Measurements from ENCODE around the gene GTF3C1.
"Not testable (repeated sequence)": the region's sequence is repeated elsewhere in the genome, so short reads cannot be mapped to it uniquely, and the experiment has no call there.

GRCh38 chr16:27433191-27433590, 116.5 kb downstream of the GTF3C1 start:
- not testable (repeated sequence) for TF ChIP-seq CTCF, POLR2A (IDR thresholded peaks at IDR 0.05)
